GM18870 (cell line): ENCODE data around the gene COLQ.
A peak's percentile ranks its signal among the peaks of the same experiment; 100 is the strongest.
"Not testable (repeated sequence)": the region's sequence is repeated elsewhere in the genome, so short reads cannot be mapped to it uniquely, and the experiment has no call there.

Source experiments
- ATAC-seq: cut with Tn5 transposase; IDR thresholded peaks from one replicate; pipeline ENCODE4 v1.9.1; 2021; ENCODE audit warnings: moderate library complexity; ENCODE audit not compliant: unreplicated experiment

Gene COLQ

DNA sequence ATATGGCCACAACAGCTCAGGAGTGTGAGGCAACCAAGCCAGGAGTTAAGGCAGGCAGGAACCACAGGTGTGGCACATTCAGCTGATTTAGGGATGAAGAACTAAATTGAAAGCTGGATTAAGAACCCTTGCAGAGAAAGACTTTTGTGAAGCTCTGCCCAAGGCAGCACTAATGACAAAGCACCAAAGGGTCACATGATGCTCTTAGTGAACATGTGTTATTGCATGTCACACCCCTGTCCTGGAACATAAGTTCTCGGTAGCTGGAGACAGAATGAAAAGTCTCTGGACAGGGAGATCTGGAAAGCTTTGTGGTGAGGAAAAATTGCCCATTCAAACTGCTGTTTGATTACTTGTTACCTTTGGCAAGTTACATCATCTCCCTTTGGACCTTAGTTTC lies 90.9 kb downstream of the COLQ start:
- ATAC-seq, result no peak

DNA sequence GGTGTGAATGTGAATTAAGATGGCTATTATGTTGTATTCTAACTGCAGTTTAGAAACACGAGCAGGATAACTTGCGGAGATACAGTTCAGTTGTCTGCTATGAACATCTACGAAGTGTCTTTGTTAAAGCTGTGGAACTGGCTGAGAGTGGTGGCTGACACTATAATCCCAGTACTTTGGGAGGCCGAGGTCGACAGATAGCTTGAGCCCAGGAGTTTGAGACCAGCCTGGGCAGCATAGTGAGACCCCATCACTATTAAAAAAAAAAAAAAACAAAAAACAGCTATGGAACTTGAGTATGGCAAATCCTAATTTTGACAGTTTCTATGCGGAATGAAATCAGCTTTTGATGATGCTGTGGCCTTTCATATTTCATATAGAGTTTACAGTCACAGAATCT lies 92.4 kb downstream of the COLQ start:
- ATAC-seq, result no peak

DNA sequence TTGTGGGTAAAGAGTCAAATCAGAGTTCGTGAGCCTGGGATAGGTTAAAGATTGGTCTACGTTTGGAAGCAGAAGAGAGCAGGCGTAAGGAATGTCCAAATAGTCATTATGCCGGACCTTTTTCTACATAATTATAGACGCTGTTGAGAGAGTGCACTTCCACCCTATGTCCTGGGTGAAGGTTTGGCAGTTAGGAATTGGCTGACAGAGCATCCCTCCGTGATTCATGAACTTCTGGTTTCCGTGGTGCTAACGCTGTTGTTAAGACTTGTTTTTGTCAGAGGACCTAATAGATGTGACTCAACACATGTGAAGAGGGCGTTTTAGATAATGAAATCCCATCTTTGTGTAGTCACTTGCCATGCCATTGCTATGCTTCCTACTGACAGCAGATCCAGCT lies 93.0 kb downstream of the COLQ start:
- no peak for ATAC-seq

DNA sequence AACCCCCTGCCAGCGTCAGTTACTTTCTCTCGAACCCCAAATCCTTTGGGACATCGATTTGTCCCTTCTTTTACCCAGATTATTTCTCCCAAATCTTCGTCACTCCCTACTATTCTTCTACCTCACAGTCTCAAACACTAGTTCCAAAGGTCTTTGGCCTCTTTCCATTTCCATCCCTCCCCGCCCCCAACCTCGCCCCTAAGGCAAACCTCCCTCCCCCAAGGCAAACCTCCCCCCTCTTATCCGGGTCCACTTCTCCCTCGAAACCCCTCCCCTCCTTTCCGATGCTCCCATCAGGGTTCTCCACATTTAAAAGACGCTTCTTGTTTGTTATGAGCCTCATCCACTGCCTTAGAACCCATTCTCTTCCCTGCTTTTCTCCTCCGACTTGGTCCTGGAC lies 93.5 kb downstream of the COLQ start:
- no peak for ATAC-seq

DNA sequence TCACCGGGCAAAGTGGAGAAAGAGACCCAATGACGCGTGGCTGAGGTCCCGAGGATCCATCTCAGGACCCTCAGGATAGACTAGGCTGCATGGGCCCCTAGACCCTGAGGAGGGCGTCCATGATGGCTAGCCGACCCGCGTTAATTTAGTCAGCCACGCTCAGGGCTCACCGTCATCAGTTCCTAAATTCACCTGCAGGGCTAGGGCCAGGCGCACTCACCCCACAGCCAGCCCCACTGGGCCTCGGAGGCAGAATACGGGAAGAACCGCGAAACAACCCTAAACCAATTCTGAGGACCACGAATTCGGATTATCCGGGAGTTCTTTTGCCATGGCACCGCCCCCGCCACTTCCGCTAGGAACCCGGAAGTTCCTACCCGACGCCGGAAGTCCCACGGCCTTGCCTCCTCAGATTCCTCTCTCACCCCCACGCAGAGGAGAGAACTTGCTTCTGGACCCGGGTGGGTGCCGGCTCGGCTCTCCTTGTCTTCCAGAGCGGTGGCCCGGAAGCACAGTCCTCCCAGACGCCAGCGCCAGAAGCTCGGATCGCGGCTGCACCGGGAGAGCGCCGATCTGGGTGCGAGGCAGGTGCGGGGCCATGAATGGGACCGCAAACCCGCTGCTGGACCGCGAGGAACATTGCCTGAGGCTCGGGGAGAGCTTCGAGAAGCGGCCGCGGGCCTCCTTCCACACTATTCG lies 94.2 kb downstream of the COLQ start, which contains the start of the genes EAF1 and METTL6:
TSS of gene EAF1 (plus strand) at position 417 of the 699 bp plus-strand sequence. CDS start at position 599, 182 bp downstream.
TSS of gene METTL6 (minus strand) at position 363 of the 699 bp plus-strand sequence. CDS start 1,033 bp downstream, outside the sequence.
- ATAC-seq, result peak; percentile 74

DNA sequence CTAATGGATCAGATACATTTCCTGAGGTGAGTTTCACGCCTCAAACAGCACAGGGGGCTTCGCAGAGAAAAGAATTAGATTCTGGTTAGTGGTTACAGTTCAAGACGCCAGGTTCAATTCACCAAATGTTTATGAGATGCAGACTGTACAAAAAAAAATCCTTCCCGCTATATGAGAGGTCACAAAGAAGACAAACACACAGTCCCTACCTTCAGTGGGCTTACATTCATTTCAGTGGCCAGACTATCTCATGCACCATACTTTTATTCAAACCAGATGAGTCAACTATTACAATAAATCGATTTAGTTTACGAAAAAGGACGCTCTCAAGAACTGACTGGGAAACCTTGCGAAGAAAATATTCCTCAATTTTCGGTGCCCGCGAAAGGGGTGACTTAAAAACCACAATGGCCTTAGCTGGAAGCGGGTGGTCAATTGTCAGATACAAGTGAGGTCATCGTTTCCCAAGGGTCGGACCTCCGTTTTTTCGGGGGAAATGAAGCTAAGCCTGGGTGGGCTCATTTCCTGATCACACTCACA lies 94.9 kb downstream of the COLQ start:
- no peak for ATAC-seq

DNA sequence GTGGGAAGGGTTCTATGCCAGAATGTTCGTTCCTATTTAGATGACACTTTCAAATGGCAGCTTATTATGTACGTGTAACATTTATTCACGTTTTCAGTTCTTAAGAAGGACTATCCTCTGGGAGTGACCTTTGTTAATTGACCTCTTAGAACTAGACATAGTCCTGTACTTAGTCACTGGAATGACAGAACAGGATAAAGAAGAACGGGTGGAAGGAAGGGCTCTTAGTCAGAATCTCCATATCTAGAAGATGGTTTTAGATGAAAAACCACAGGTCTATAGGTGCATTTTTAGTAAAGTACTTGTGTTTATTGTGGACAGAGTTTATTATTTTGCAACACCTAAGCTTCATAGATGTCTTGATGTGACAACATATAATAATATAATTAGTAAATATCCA lies 100.6 kb downstream of the COLQ start:
- no peak for ATAC-seq

DNA sequence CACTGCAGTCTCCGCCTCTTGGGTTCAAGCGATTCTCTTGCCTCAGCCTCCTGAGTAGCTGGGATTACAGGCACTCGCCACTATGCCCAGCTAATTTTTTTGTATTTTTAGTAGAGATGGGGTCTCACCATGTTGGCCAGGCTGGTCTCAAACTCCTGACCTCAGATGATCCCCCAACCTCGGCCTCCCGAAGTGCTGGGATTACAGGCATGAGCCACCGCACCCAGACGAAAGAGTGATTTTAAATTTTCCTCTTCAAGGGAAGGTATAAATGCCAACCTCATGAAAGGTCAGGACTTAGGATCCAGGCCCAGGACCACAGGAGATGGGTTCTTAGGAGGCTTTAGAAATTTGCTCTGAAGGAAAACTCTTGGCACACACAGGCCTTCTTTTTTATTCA lies 110.5 kb downstream of the COLQ start:
- ATAC-seq, result not testable (repeated sequence)

DNA sequence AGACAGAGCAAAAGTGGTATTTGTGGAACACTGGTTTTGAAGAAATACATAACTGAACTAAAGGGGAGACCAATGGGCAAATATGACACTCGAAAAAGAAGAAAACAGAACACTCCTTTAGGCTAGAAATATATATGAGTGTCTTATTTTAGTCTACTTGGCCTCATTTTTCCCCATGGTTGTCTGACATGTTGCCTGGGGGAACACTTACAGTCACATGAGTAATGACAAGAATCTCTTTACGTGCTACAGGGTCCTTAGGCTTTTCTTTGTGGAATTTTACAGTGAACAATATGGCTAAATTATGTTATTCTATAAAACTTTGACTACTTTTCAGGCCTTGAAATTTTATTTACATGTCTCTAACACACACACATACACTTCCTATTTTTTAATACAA lies 111.7 kb downstream of the COLQ start:
- no peak for ATAC-seq

DNA sequence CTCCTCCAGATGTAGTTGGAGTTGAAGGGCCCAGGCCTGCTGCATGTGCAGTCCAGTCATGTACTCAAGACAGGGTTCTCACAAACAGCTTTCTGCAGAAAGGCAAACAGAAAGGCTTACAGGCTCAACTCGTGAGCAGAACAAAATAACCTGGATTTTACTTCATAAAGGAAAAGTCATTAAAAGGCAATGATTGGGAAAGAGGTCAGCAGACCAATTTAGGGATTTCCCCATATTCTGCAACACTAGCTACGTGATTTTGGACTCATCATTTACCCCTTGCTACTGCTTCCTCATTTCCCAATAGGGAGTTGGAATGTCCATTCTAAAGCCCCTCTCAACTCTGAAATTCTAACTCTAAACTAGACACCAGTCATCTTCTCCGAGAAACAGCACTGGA lies 112.3 kb downstream of the COLQ start:
- no peak for ATAC-seq

DNA sequence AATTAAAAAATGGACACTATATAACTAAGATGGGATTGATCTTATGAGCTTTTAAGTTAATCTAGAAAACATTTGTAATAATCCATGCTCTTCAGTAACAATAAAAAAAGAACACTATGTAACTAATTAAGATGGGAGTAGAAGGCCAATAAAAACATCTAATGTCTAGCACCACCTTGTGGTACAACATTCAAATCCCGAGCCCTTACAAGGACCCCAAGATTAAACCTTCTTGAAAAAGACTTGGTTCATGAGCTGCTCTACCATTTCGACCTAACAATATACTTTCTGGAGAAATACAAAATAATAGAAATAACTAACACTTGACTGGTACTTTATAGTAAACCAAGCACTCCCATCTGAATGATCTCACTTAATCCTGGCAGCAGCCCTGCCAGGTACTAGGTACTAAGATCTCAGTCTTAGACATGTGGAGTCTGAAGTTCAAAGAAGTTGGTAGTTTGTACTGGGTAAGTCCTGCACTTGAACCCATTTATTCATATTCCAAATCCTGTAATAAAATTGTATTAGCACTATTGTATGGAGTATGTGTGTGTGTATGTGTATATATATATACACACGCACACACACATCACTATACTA lies 116.0 kb downstream of the COLQ start:
- ATAC-seq, result no peak

DNA sequence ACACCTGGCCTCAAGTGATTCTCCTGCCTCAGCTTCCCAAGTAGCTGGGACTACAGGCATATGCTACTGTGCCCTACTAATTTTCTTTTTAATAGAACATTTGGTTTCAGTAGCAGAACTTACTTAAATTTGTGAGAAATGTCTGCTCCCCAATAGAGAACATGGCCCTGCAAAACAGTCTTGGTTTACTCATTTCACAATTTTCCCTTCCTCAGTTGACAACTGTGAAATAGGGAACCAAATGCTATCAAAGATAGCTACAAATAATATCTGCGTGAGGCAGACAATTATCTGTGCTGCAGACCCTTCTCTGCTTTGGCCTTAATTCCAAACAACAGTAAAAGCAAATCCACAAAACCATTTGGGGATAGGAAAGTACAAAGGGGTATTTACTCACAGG lies 116.7 kb downstream of the COLQ start:
- no peak for ATAC-seq

DNA sequence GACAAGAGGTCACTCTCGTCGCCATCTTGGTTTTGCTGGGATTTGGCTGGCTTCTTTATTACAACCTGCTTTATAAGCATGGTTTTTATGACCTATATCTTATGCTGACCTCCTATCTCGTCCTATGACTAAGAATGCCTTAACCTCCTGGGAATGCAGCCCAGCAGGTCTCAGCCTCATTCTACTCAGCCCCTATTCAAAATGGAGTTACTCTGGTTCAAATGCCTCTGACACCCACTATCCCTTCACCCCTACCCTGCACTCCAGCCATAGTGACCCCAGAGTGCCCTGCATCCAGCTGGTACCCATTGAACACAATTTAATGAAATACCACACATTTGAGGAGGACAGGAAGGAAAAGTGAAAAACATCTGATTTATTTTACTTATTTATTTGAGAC lies 117.5 kb downstream of the COLQ start:
- no peak for ATAC-seq

DNA sequence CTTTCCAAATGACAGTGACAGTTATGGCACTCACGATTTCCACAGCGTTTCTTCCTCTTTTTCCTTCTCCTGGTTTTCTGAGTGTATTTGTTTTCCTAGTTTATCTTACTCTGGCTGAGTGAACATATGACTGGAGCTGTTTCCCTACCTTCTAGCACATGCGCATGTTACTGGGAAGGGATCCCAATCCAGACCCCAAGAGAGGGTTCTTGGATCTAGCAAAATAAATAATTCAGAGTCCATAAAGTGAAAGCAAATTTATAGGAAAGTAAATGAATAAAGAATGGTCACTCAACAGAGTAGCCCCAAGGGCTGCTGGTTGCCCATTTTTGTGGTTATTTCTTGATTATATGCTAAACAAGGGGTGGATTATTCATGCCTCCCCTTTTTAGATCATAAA lies 118.0 kb downstream of the COLQ start:
- no peak for ATAC-seq

DNA sequence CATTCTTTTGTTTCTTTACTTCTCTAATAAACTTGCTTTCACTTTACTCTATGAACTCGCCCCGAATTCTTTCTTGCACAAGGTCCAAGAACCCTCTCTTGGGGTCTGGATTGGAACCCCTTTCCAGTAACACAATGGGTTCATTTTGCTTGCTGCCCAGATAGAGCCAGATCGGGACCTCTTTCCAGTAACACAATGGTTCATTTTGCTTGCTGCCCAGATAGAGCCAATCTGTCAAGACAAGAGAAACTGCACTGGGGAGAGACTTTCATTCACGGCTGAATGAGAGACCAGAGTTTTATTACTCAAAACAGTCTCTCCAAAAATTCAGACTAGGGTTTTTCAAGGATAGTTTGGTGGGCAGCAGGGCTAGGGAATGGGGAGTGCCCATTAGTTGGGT lies 119.6 kb downstream of the COLQ start:
- ATAC-seq, result no peak
